IPS-NIHi7 (cell line): Measurements from ENCODE around the gene RBM23.
A peak's percentile ranks its signal among the peaks of the same experiment; 100 is the strongest.
"Not testable (repeated sequence)": the region's sequence is repeated elsewhere in the genome, so short reads cannot be mapped to it uniquely, and the experiment has no call there.

ENCODE experiments used
- DNase-seq: peaks from one replicate; pipeline ENCODE4 v3.0.0; 2012; ENCODE audit warnings: mixed read lengths; ENCODE audit errors: extremely low spot score

RBM23 gene

GRCh38 chr14:22918804-22919600 lies at the start of gene RBM23:
TSS of gene RBM23 (minus strand) at chr14:22919149.
- peak; percentile 95 for DNase-seq

- DNase-seq = no peak
These were observed 47.9 kb upstream of the RBM23 start for GRCh38 chr14:22966783-22967269.

- DNase-seq = not testable (repeated sequence)
These were observed 47.2 kb upstream of the RBM23 start for GRCh38 chr14:22965916-22966782.

GRCh38 chr14:22962061-22962676 lies 43.2 kb upstream of the RBM23 start:
- no peak for DNase-seq

- no peak for DNase-seq
These were observed 37.0 kb upstream of the RBM23 start for GRCh38 chr14:22955702-22956569.

GRCh38 chr14:22952418-22952817 lies 33.5 kb upstream of the RBM23 start:
- DNase-seq = no peak

GRCh38 chr14:22951795-22952194 lies 32.8 kb upstream of the RBM23 start:
- not testable (repeated sequence) for DNase-seq

GRCh38 chr14:22945642-22946041 lies 26.7 kb upstream of the RBM23 start:
- DNase-seq = no peak

GRCh38 chr14:22939684-22940083 lies 20.7 kb upstream of the RBM23 start:
- no peak for DNase-seq

GRCh38 chr14:22935156-22935555 lies 16.2 kb upstream of the RBM23 start:
- no peak for DNase-seq

- no peak for DNase-seq
These were observed 13.2 kb upstream of the RBM23 start for GRCh38 chr14:22932146-22932545.

- DNase-seq = no peak
These were observed 11.0 kb upstream of the RBM23 start for GRCh38 chr14:22929961-22930364.

- peak; percentile 95 for DNase-seq
These were observed 10.4 kb upstream of the RBM23 start, which contains the start of gene PRMT5 for GRCh38 chr14:22929104-22929960. TSS of gene PRMT5 (minus strand) at chr14:22929376. CDS start at chr14:22929361, 15 bp downstream.

GRCh38 chr14:22928237-22929103 lies 9.5 kb upstream of the RBM23 start:
- no peak for DNase-seq

GRCh38 chr14:22926316-22926715 lies 7.4 kb upstream of the RBM23 start:
- no peak for DNase-seq

GRCh38 chr14:22925513-22925912 lies 6.6 kb upstream of the RBM23 start:
- no peak for DNase-seq

GRCh38 chr14:22923746-22924145 lies 4.8 kb upstream of the RBM23 start:
- no peak for DNase-seq

- DNase-seq = no peak
These were observed 3.3 kb upstream of the RBM23 start for GRCh38 chr14:22922294-22922693.

- DNase-seq = no peak
These were observed 1.7 kb upstream of the RBM23 start for GRCh38 chr14:22920697-22921096.
